Endothelial cell of umbilical vein (primary cell): ENCODE results near the gene TRAK1.

ENCODE experiments used
- FOS ChIP-seq: IDR thresholded peaks from 2 replicates; pipeline ENCODE4 v1.6.1; 2011; ENCODE audit warnings: mild to moderate bottlenecking, low read length, moderate library complexity, borderline replicate concordance; ENCODE audit not compliant: insufficient read depth
- POLR2A ChIP-seq: IDR thresholded peaks from 2 replicates; pipeline ENCODE4 v1.6.1; 2012; ENCODE audit warnings: low read depth, mild to moderate bottlenecking, control low read depth, low read length
- POLR2AphosphoS5 ChIP-seq: IDR thresholded peaks from 2 replicates; pipeline ENCODE4 v1.6.1; 2012; ENCODE audit warnings: low read depth, mild to moderate bottlenecking, control low read depth, low read length, moderate library complexity; ENCODE audit not compliant: insufficient read depth
- TF ChIP-seq, protein P1 (sequence below), 2 donors: IDR thresholded peaks; 1 replicate in 1 of 2; 2 replicates in 1 of 2; pipeline ENCODE4 v1.5.1; 2011; ENCODE audit warnings: low read length in 2 of 2, mild to moderate bottlenecking in 2 of 2, moderate library complexity in 2 of 2, control low read depth in 1 of 2, inconsistent platforms in 1 of 2, low read depth in 1 of 2; ENCODE audit not compliant: insufficient read depth in 1 of 2; ENCODE audit errors: extremely low read depth in 1 of 2

DNA sequence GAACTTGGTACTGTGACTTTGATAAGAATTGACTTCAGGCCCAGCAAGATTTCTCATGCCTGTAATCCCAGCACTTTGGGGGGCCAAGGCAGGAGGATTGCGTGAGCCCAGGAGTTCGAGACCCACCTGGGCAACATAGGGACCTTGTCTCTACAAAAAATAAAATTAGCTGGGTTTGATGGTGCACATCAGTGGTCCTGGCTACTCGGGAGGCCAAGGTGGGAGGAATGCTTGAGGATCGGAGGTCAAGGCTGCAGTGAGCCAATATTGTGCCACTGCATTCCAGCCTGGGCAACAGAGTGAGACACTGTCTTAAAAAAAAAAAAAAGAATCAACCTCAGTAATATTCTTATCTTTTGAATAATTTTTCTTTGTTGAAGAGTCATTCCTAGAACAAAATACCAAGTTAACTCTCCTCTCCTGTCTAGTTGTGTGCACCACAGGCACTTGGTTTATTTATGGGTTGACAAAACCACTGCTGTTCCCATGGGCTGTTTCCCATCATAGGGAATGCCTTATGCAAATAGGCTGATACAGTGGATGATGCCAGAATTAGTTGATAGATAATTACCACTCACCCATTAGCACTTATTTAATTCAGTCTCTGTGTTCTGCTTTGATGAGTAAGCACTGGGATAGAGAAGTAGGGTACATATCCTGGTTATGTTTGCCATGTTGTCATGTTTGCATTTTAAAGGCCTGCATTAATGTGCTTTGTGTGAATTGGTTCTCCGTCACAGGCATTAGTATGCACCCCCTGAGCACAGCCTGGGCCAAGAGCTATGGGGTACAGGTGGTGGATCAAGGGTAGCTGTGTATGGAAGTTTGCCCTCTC lies 32.9 kb downstream of the TRAK1 start:
- no peak for TF ChIP-seq POLR2AphosphoS5
- TF ChIP-seq, protein P1, sequence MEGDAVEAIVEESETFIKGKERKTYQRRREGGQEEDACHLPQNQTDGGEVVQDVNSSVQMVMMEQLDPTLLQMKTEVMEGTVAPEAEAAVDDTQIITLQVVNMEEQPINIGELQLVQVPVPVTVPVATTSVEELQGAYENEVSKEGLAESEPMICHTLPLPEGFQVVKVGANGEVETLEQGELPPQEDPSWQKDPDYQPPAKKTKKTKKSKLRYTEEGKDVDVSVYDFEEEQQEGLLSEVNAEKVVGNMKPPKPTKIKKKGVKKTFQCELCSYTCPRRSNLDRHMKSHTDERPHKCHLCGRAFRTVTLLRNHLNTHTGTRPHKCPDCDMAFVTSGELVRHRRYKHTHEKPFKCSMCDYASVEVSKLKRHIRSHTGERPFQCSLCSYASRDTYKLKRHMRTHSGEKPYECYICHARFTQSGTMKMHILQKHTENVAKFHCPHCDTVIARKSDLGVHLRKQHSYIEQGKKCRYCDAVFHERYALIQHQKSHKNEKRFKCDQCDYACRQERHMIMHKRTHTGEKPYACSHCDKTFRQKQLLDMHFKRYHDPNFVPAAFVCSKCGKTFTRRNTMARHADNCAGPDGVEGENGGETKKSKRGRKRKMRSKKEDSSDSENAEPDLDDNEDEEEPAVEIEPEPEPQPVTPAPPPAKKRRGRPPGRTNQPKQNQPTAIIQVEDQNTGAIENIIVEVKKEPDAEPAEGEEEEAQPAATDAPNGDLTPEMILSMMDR (IDR thresholded peaks at IDR 0.05; ENCODE audit: extremely low read depth in 1 of 2, insufficient read depth in 1 of 2, low read depth in 1 of 2, low read length in 2 of 2), result no peak
- no peak for TF ChIP-seq POLR2A
- TF ChIP-seq FOS, result no peak
